ENCODE data around the gene KRT14. TPM values are rescaled to one million over a fixed set of nuclear protein-coding genes. Genes with fewer than 3 reads are reported as not detected.

KRT14 gene
- total RNA-seq, 1 experiment from 2014 or later: not detected

DNA sequence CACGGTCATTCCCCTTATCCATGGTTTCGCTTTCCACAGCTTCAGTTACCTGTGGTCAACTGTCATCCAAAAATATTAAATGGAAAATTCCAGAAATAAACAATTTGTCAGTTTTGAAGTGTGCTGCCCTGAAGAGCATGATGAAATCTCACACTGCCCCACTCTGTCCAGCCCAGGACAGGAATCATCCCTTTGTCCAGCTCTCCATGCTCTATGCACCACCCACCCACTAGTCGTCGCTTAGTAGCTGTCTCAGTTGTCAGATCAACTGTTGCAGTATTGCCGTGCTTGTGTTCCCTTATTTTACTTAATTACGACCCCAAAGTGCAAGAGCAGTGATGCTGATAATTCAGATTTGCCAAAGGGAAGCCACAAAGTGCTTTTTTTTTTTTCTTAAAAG, 25.1 kb downstream of the KRT14 start:
- Mint-ChIP-seq H3K36me3 (ENCODE audit: insufficient read depth in 1 of 3, low read depth in 3 of 3) (no peaks in the 10 kb centered on the region; a peak in 1 of 7 replicates), H3K4me3 (no peak overlapping the region), H3K4me1 (peaks cover 6 to 8% of the 10 kb centered on the region in 2 experiments; a peak in 3 of 4 replicates), H3K27ac (no peak overlapping the region), H3K27me3 (ENCODE audit: low read depth) (peaks cover 17% of the 10 kb centered on the region), H3K9me3 (no peaks in the 10 kb centered on the region)
- WGBS (ENCODE audit: extremely low coverage, insufficient read length, low lambda C conversion rate): no CpG with 5 or more reads among the region's 6 CpGs
- no peak overlapping the region for H3K14ac ChIP-seq (ENCODE audit: insufficient read depth, low read length)
- H3K23me2 ChIP-seq (ENCODE audit: insufficient read length, low read depth, low read length, poor library complexity, severe bottlenecking): no peaks in the 10 kb centered on the region
- no peak overlapping the region for H2BK15ac ChIP-seq (ENCODE audit: low read depth, low read length)
- no peak for DNase-seq
- no peak overlapping the region for H2BK5ac ChIP-seq (ENCODE audit: insufficient read length, low read length)
- no peak overlapping the region for H4K5ac ChIP-seq (ENCODE audit: insufficient read length, low read depth, low read length)
- no peak overlapping the region for H3K18ac ChIP-seq (ENCODE audit: insufficient read length, low read depth, low read length)
- H3T11ph ChIP-seq (ENCODE audit: low read length): no peak overlapping the region
- H3K79me2 ChIP-seq (ENCODE audit: insufficient read depth, low read length): no peaks in the 10 kb centered on the region
- H3K79me1 ChIP-seq (ENCODE audit: insufficient read depth, low read depth, low read length, poor library complexity, severe bottlenecking): no peaks in the 10 kb centered on the region
- no peak overlapping the region for H3K4me2 ChIP-seq (ENCODE audit: insufficient read depth, insufficient read length, low read length)
- no peak overlapping the region for H2AFZ ChIP-seq (ENCODE audit: low read length)
- H3K27me3 ChIP-seq (ENCODE audit: insufficient read depth, low read length): no peaks in the 10 kb centered on the region
- H3K23ac ChIP-seq (ENCODE audit: insufficient read length, low read depth, low read length): no peak overlapping the region
- H3K56ac ChIP-seq (ENCODE audit: insufficient read length, low read depth, low read length): no peak overlapping the region
- H3K9ac ChIP-seq (ENCODE audit: extremely low read depth, insufficient read length, low read length): no peak overlapping the region
- H2AK5ac ChIP-seq (ENCODE audit: insufficient read length, low read length): no peak overlapping the region
- no peak overlapping the region for H2BK12ac ChIP-seq (ENCODE audit: insufficient read length, low read depth, low read length)
- H4K91ac ChIP-seq (ENCODE audit: insufficient read length, low read depth, low read length): no peak overlapping the region
- no peaks in the 10 kb centered on the region for H3K4me1 ChIP-seq (ENCODE audit: insufficient read depth, low read length)
- no peak overlapping the region for H3K27ac ChIP-seq (ENCODE audit: insufficient read length, low read depth, low read length)
- no peak overlapping the region for H4K8ac ChIP-seq (replicated peaks; ENCODE audit: insufficient read length, low read depth, low read length)
- H3K4ac ChIP-seq (ENCODE audit: low read depth, low read length): no peak overlapping the region
- TF ChIP-seq, protein P1, sequence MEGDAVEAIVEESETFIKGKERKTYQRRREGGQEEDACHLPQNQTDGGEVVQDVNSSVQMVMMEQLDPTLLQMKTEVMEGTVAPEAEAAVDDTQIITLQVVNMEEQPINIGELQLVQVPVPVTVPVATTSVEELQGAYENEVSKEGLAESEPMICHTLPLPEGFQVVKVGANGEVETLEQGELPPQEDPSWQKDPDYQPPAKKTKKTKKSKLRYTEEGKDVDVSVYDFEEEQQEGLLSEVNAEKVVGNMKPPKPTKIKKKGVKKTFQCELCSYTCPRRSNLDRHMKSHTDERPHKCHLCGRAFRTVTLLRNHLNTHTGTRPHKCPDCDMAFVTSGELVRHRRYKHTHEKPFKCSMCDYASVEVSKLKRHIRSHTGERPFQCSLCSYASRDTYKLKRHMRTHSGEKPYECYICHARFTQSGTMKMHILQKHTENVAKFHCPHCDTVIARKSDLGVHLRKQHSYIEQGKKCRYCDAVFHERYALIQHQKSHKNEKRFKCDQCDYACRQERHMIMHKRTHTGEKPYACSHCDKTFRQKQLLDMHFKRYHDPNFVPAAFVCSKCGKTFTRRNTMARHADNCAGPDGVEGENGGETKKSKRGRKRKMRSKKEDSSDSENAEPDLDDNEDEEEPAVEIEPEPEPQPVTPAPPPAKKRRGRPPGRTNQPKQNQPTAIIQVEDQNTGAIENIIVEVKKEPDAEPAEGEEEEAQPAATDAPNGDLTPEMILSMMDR (conservative IDR thresholded peaks at IDR 0.05): no peak
- H3K9me3 ChIP-seq (ENCODE audit: control insufficient read depth, low read depth, low read length): no peaks in the 10 kb centered on the region
- no peak overlapping the region for H2BK20ac ChIP-seq (ENCODE audit: low read depth, low read length, poor library complexity, severe bottlenecking)
- no peak overlapping the region for H2BK120ac ChIP-seq (ENCODE audit: low read depth, low read length, poor library complexity, severe bottlenecking)
- H4K20me1 ChIP-seq (ENCODE audit: control insufficient read depth, insufficient read depth, insufficient read length): no peaks in the 10 kb centered on the region

Data from H9 (cell line).